ENCODE results near the gene CD177.
"Not testable (repeated sequence)": the region's sequence is repeated elsewhere in the genome, so short reads cannot be mapped to it uniquely, and the experiment has no call there.

- TF ChIP-seq CTCF (IDR thresholded peaks at IDR 0.05; ENCODE audit: low read depth, low read length, missing input control); FOXA1 (IDR thresholded peaks at IDR 0.05); RAD21 (IDR thresholded peaks at IDR 0.05); REST (IDR thresholded peaks at IDR 0.05); GABPA (IDR thresholded peaks at IDR 0.05 in 1 of 2, conservative IDR thresholded peaks at IDR 0.05 in 1 of 2); EGR1 (IDR thresholded peaks at IDR 0.05; ENCODE audit: low read depth in 2 of 2); MAX (IDR thresholded peaks at IDR 0.05); SP1 (IDR thresholded peaks at IDR 0.05); RXRA (IDR thresholded peaks at IDR 0.05); YY1 (IDR thresholded peaks at IDR 0.05); ZBTB33 (IDR thresholded peaks at IDR 0.05); JUND (IDR thresholded peaks at IDR 0.05); TAF1 (conservative IDR thresholded peaks at IDR 0.05): not testable (repeated sequence)
Measured at GRCh38 chr19:43383759-43384158, 30.3 kb downstream of the CD177 start.

Measured in liver (tissue), 3 donors.